Loucy (cell line): ENCODE measurements around the gene JOSD2.

ENCODE experiments used
- H2AFZ ChIP-seq: fragments of 200-600 bp; sonication (generic); 2 replicates; pipeline ENCODE4 v1.6.0; 2016; ENCODE audit warnings: antibody characterized with exemption, mild to moderate bottlenecking, low read length, moderate library complexity
- H3F3A ChIP-seq: fragments of 200-600 bp; 2 replicates; pipeline ENCODE4 v1.6.0; 2016; ENCODE audit warnings: antibody characterized with exemption, low read depth, mild to moderate bottlenecking
- H3K27me3 ChIP-seq: fragments of 200-600 bp; sonication (generic); 2 replicates; pipeline ENCODE4 v1.6.1; 2014; ENCODE audit warnings: low read length, mild to moderate bottlenecking; ENCODE audit not compliant: insufficient read depth, poor library complexity, severe bottlenecking
- H3K36me3 ChIP-seq: fragments of 200-600 bp; sonication (generic); 2 replicates; pipeline ENCODE4 v1.6.1; 2016; ENCODE audit warnings: low read length; ENCODE audit not compliant: insufficient read depth
- H3K4me1 ChIP-seq: fragments of 200-600 bp; sonication (generic); 2 replicates; pipeline ENCODE4 v1.5.1; 2014; ENCODE audit warnings: low read length, mild to moderate bottlenecking; ENCODE audit not compliant: insufficient read depth, poor library complexity, severe bottlenecking
- H3K4me2 ChIP-seq: fragments of 200-600 bp; sonication (generic); 2 replicates; pipeline ENCODE4 v1.6.0; 2014; ENCODE audit warnings: antibody characterized with exemption, low read length, low read depth, mild to moderate bottlenecking; ENCODE audit not compliant: poor library complexity, severe bottlenecking
- H3K4me3 ChIP-seq: fragments of 200-600 bp; sonication (generic); 2 replicates; pipeline ENCODE4 v1.5.1; 2014; ENCODE audit warnings: low read length, mild to moderate bottlenecking, mixed read lengths; ENCODE audit not compliant: poor library complexity, severe bottlenecking
- H3K79me2 ChIP-seq: fragments of 200-600 bp; sonication (generic); 2 replicates; pipeline ENCODE4 v1.6.1; 2014; ENCODE audit warnings: low read length; ENCODE audit not compliant: insufficient read depth
- H3K9ac ChIP-seq: fragments of 200-600 bp; sonication (generic); 2 replicates; pipeline ENCODE4 v1.6.0; 2014; ENCODE audit warnings: mild to moderate bottlenecking, low read depth, low read length, moderate library complexity; ENCODE audit not compliant: poor library complexity, severe bottlenecking
- H3K9me2 ChIP-seq: fragments of 200-600 bp; sonication (generic); replicated peaks from 2 replicates; pipeline ENCODE4 v1.6.1; 2016; ENCODE audit warnings: low read depth, low read length, mixed read lengths
- H3K9me3 ChIP-seq: fragments of 200-600 bp; sonication (generic); 2 replicates; pipeline ENCODE4 v1.6.1; 2014; ENCODE audit warnings: mild to moderate bottlenecking, antibody characterized with exemption, low read length, low read depth; ENCODE audit not compliant: insufficient read depth
- H4K20me1 ChIP-seq: fragments of 200-600 bp; sonication (generic); 2 replicates; pipeline ENCODE4 v1.6.0; 2014; ENCODE audit warnings: antibody characterized with exemption, low read length, mild to moderate bottlenecking; ENCODE audit not compliant: insufficient read depth, poor library complexity, severe bottlenecking
- CTCF ChIP-seq: fragments of 200-600 bp; sonication (generic); conservative IDR thresholded peaks from 2 replicates; pipeline ENCODE4 v1.5.1; 2014; ENCODE audit warnings: mild to moderate bottlenecking, antibody characterized with exemption, low read length
- EZH2phosphoT487 ChIP-seq: fragments of 200-600 bp; IDR thresholded peaks from 2 replicates; pipeline ENCODE4 v1.6.1; 2018; ENCODE audit warnings: antibody characterized with exemption, mild to moderate bottlenecking, moderate library complexity, borderline replicate concordance

JOSD2 gene

GRCh38 chr19:50505856-50506611, 5.0 kb downstream of the JOSD2 start:
- Histone ChIP-seq H3K4me3 (no peak overlapping the region), H3K27me3 (no peaks in the 10 kb centered on the region), H3K9me2 (no peaks in the 10 kb centered on the region), H3K79me2 (no peaks in the 10 kb centered on the region), H3K4me2 (no peak overlapping the region), H2AFZ (no peak overlapping the region), H4K20me1 (no peaks in the 10 kb centered on the region), H3K4me1 (peaks cover 8% of the 10 kb centered on the region), H3K9me3 (no peaks in the 10 kb centered on the region), H3F3A (no peaks in the 10 kb centered on the region), H3K9ac (no peak overlapping the region), H3K36me3 (no peaks in the 10 kb centered on the region)
- TF ChIP-seq EZH2phosphoT487 = no peak
- TF ChIP-seq CTCF = no peak

GRCh38 chr19:50501568-50502475, 9.2 kb downstream of the JOSD2 start:
- H4K20me1 ChIP-seq = no peaks in the 10 kb centered on the region
- H3K4me1 ChIP-seq = no peaks in the 10 kb centered on the region
- no peak overlapping the region for H3K4me3 ChIP-seq
- H3K36me3 ChIP-seq = no peaks in the 10 kb centered on the region
- H3K9me3 ChIP-seq = no peaks in the 10 kb centered on the region
- no peak for TF ChIP-seq EZH2phosphoT487
- H3F3A ChIP-seq = no peaks in the 10 kb centered on the region
- H3K9ac ChIP-seq = no peak overlapping the region
- peaks cover 4% of the 10 kb centered on the region for H3K27me3 ChIP-seq
- no peaks in the 10 kb centered on the region for H3K9me2 ChIP-seq
- H3K4me2 ChIP-seq = no peak overlapping the region
- H2AFZ ChIP-seq = no peak overlapping the region
- no peaks in the 10 kb centered on the region for H3K79me2 ChIP-seq

GRCh38 chr19:50501186-50501567, 9.8 kb downstream of the JOSD2 start:
- no peaks in the 10 kb centered on the region for H3F3A ChIP-seq
- H3K9me3 ChIP-seq = no peaks in the 10 kb centered on the region
- H4K20me1 ChIP-seq = no peaks in the 10 kb centered on the region
- no peaks in the 10 kb centered on the region for H3K79me2 ChIP-seq
- no peaks in the 10 kb centered on the region for H3K4me1 ChIP-seq
- no peaks in the 10 kb centered on the region for H3K9me2 ChIP-seq
- no peak overlapping the region for H2AFZ ChIP-seq
- TF ChIP-seq EZH2phosphoT487 (no peak), CTCF (no peak)
- no peak overlapping the region for H3K4me3 ChIP-seq
- H3K4me2 ChIP-seq = no peak overlapping the region
- peaks cover 4% of the 10 kb centered on the region for H3K27me3 ChIP-seq
- no peak overlapping the region for H3K9ac ChIP-seq
- no peaks in the 10 kb centered on the region for H3K36me3 ChIP-seq
